EH (cell line): ENCODE results near the gene AKT3.

Source experiments
- DNase-seq: peaks from one replicate; pipeline ENCODE4 v3.0.0-alpha.2; 2015; ENCODE audit warnings: low read depth

Gene AKT3

DNA sequence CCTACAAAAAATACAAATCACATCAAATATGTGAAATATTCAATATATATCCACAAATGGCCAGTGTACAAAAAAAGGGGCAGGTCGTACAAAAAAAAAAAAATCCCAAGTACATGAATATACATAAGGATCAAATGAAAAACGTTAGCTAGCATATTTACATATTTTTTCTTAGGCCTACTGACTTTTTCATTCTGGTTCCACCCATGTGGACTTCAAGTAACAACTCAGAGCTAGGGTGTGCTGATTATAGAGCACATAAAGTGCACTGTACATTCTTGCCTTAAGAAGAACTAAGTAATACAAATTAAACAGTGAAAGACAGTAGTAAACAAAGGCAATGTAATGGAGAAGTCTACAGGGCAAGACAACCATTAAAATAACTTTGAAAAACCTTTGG lies 297.0 kb downstream of the AKT3 start:
- DNase-seq, result no peak

- peak; percentile 75 for DNase-seq
Measured at GRCh38 chr1:243550276-243550675, 299.8 kb downstream of the AKT3 start.

DNA sequence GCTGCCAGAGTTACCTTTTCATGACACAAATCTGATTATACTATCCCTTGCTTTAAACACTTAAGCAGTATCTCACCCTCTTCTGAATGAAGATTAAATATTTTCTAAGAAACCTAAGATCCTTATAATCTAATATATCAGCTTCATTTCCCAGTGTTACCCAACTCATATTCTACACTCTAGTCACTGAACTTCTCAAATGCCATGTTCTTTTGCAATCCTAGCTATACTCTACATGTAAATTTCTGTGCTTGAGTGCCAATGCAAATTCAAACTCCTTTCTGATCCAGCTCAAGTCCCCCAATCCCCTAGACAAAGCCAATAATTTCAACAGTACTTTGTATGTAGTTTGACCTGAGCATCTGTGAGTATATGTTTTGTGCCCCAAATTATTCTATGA lies 300.3 kb downstream of the AKT3 start:
- DNase-seq, result peak; percentile 25

- DNase-seq, result peak; percentile 88
Measured at GRCh38 chr1:243549108-243549507, 300.9 kb downstream of the AKT3 start.

- DNase-seq, result no peak
Measured at GRCh38 chr1:243548516-243548915, 301.5 kb downstream of the AKT3 start.

DNA sequence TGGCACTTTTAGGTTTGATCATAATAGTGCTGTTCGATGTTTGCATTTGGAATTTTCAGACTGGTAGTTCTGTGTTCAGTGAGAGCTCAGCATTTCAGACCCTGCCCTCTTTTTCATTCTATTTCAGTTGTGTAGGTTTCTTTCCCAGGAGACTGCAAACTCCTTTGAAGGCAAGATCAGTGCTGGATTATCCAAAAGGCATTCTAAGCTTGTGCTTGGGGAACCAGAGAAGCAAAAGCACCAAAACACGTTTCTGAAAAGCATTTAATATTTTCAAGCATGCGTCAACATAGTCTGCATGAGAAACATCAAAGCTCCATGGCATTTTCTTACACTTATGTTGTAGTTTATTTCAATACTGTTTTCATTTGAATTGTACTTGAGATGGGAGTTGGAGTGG lies 302.2 kb downstream of the AKT3 start:
- DNase-seq, result no peak

GRCh38 chr1:243546457-243546856 lies 303.6 kb downstream of the AKT3 start:
- DNase-seq, result no peak

DNA sequence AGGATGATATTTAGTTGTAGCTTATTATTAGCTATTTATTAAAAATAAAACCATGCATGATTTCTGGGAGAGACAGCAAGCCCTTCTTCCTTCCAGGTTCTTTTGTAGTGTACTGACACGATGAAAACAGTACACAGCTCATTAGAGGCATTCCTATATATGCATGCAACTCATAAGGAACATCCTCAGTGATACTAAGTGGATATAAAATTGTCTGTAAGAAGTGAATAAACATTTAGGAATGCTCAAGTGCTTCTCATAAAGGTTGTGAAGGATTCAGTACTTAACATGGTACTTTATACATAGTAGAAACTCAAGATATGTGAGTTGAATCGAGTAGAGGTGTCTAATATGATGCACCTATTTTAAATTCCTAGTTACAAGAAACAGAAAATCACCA lies 306.5 kb downstream of the AKT3 start:
- DNase-seq, result peak; percentile 63

DNA sequence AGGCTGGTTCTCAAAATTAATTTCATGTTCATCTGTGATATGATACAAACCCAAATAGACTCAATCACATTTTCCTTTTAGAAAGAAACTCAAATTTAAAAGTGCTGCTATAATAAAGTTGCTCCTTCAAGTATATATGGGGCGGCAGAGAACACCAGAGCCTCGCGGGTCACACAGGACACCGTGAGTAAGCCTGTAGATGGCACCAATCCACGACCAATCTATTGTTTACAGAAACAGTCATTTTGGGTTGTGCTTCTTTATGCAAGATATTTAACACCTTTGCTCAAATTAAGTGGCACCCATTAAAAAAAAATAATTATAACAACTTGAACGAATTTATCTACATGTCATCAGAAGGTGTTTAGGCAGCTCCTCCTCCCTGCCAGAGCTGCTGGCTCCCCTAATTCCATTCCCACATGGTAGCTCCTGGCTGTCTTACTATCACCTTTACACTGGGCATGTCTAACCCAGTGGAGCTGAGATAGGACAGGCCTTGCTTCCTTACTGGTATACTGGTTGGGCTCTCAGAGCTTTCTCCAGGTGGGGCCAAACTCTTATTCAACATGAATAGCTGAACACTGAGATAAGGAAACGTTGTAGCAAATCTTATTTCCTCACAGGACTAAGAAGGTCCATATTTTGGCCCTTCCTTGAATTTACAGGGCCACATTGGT lies 307.2 kb downstream of the AKT3 start:
- DNase-seq, result no peak

GRCh38 chr1:243539636-243540035 lies 310.4 kb downstream of the AKT3 start:
- peak; percentile 30 for DNase-seq

DNA sequence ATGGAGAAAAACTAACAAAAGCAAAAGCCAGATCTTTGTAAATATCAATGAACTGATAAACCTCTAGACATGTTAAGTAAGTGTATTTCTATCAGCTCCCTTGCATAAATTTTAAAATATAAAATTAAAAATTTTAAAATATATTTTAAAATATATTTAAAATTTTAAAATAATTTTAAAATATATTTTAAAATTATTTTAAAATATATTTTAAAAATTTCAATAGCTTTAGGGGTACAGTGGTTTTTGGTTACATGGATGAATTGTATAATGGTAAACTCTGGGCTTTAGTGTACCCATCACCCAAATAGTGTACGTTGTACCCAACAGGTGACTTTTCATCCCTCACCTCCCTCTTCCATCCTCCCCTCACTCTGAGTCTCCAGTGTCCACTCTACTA lies 315.0 kb downstream of the AKT3 start:
- DNase-seq, result no peak

GRCh38 chr1:243529512-243529911 lies 320.5 kb downstream of the AKT3 start:
- no peak for DNase-seq

- DNase-seq, result no peak
Measured at GRCh38 chr1:243528459-243529121, 321.5 kb downstream of the AKT3 start.

GRCh38 chr1:243526180-243526579 lies 323.9 kb downstream of the AKT3 start:
- DNase-seq, result no peak

DNA sequence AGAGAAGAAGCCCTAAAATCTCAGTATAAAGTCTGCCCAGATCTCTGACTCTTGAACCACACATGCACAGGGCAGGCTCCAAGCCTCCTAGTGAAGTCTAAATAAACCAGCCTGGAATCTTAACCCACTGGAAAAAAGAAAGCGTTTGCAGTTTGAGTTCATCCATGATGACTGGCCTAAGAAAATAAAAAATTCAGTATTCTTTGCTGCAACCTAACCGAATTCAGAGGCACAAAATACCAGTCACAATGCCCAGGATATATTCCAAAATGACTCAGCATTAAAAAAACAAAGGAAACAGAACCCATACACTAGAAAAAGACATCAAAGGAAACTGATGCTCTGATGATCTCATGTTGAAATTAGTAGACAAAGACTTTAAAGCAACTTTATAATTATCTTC lies 325.0 kb downstream of the AKT3 start:
- peak; percentile 89 for DNase-seq

DNA sequence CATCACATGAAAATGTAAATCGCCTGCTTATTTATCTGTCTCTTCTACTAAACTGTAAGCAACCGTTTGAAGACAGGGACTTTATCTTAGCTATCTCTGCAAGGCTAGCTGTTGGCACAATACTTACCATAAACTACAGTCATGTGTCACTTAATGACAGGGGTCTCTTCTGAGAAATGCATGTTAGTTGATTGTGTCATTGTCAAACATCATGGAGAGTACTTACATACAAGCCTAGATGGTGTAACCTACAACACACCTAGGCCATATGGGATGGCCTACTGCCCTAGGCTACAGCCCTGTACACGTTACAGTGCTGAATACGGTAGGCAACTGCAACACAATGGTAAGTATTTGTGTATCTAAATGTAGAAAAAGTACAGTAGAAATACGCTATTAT lies 326.3 kb downstream of the AKT3 start:
- no peak for DNase-seq

GRCh38 chr1:243520831-243521230 lies 329.2 kb downstream of the AKT3 start:
- no peak for DNase-seq

GRCh38 chr1:243514927-243515326 lies 335.1 kb downstream of the AKT3 start:
- DNase-seq, result no peak

- DNase-seq, result peak; percentile 72
Measured at GRCh38 chr1:243513726-243514491, 336.1 kb downstream of the AKT3 start.

GRCh38 chr1:243510928-243511327 lies 339.1 kb downstream of the AKT3 start:
- no peak for DNase-seq

DNA sequence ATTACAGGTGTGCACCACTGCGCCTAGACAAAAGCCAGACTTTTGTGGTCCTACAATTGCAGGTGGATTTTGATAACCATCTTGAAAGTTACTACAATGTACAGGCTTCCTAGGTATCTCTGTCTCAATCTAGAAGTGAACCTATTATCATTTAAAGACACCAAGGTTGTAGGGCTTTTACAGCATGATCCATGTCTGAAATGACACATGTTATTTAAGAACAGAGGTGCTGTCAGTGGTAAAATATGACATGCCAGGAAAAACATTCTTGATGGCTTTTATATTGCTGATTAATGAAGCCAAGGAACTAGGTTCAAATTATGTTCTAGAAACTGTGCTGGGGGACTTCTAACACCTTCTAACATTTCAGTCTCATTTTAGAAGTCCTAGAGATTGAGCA lies 341.1 kb downstream of the AKT3 start:
- no peak for DNase-seq

- no peak for DNase-seq
Measured at GRCh38 chr1:243508303-243508713, 341.7 kb downstream of the AKT3 start.

DNA sequence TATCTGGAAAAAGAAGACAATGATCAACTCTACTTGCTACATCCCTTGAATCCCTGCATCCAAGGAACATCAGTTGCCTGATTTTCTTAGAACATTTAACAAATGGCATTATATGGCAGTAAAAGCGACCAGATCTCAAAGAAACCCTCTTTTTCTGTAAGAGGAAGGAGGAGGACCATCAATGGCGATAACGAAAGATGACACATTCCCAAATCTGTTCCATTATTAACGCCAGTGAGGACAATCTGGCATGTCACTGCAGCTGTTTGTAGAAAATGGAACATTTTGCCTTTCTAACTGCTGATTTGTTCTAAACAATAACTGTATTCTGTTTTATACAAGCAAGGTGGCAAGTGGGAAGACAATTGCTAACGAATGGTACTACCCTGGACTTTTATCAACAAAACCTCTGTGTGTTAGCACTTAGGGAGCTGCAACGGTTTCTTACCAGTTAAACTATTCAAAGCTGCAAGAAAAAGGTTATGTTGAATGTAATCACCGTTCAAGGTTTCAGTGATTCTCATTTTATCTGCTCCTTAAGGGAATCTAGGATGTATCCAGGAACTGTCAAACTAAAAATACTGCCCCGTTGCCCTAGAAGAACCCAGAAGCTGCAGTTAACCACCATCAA lies 342.3 kb downstream of the AKT3 start:
- DNase-seq, result no peak
